GM12878 (cell line): ENCODE data around the gene SPDYE4. TPM values are rescaled to one million over a fixed set of nuclear protein-coding genes. Genes with fewer than 3 reads are reported as not detected.

ENCODE experiments used
- ATAC-seq: fragments of 200-7000 bp; cut with Tn5 transposase; 3 replicates; pipeline ENCODE4 v1.9.1; 2020; ENCODE audit warnings: mild to moderate bottlenecking, moderate library complexity
- BruUV-seq: library from RNA; stranded (reverse); fragments of 400-500 nt; replicated peaks from 2 replicates; lab custom pipeline; 2021; lab: Mats Ljungman, UMichigan
- CTCF ChIA-PET: fragments of 300-600 bp; sonication (Branson Sonifier 250); formaldehyde crosslinking; extraction: SDS; loops from one replicate; lab custom pipeline; 2021; ENCODE audit warnings: inconsistent platforms; lab: Yijun Ruan, JAX
- POLR2A ChIA-PET: fragments of 350-600 bp; formaldehyde crosslinking; extraction: SDS; loops from one replicate; lab custom pipeline; 2021; ENCODE audit warnings: inconsistent platforms; lab: Charles Lee
- RAD21 ChIA-PET: fragments of 300-600 bp; sonication (Branson Sonifier 250); formaldehyde crosslinking; loops from one replicate; lab custom pipeline; 2023; ENCODE audit warnings: antibody characterized with exemption; ENCODE audit not compliant: unreplicated experiment; lab: Charles Lee
- SMC1A ChIA-PET: fragments of 300-600 bp; sonication (Branson Sonifier 250); formaldehyde crosslinking; loops from one replicate; lab custom pipeline; 2023; ENCODE audit not compliant: unreplicated experiment, uncharacterized antibody; lab: Charles Lee
- DNase-seq: peaks from one replicate; pipeline ENCODE4 v3.0.0-alpha.2; 2011; ENCODE audit warnings: low read depth, low spot score
- FAIRE-seq: peaks from 3 replicates; lab custom pipeline; 2011; peaks lifted over from hg19 to GRCh38; lab: Jason Lieb, UNC
- H2AFZ ChIP-seq: 2 replicates; pipeline ENCODE4 v1.6.0; 2011; ENCODE audit warnings: low read depth, low read length, control low read depth; ENCODE audit not compliant: control insufficient read depth
- H3K27ac ChIP-seq: 2 replicates; pipeline ENCODE4 v1.5.1; 2011; ENCODE audit warnings: control low read depth; ENCODE audit not compliant: control insufficient read depth, insufficient read depth
- H3K27me3 ChIP-seq, 2 experiments: replicated peaks in 1 of 2; 2 replicates each; pipeline versions ENCODE4 v1.6.0 to v1.6.1; 2011; ENCODE audit warnings: low read length in 1 of 2; ENCODE audit not compliant: control insufficient read depth in 2 of 2, insufficient read depth in 2 of 2
- H3K36me3 ChIP-seq, 2 experiments: 2 replicates each; pipeline ENCODE4 v1.5.1; 2011; ENCODE audit warnings: low read length in 1 of 2; ENCODE audit not compliant: control insufficient read depth in 2 of 2, insufficient read depth in 2 of 2
- H3K4me1 ChIP-seq: 2 replicates; pipeline ENCODE4 v1.6.1; 2011; ENCODE audit warnings: mild to moderate bottlenecking, low read length, moderate library complexity, mixed read lengths; ENCODE audit not compliant: control insufficient read depth, insufficient read depth
- H3K4me2 ChIP-seq: 2 replicates; pipeline ENCODE4 v1.6.0; 2011; ENCODE audit warnings: control low read depth; ENCODE audit not compliant: control insufficient read depth, insufficient read depth
- H3K4me3 ChIP-seq: fragments of 200-600 bp; sonication (generic); 2 replicates; pipeline ENCODE4 v1.5.1; 2016
- H3K79me2 ChIP-seq: 2 replicates; pipeline ENCODE4 v1.6.0; 2011; ENCODE audit warnings: low read length; ENCODE audit not compliant: control insufficient read depth, insufficient read depth
- H3K9ac ChIP-seq: 2 replicates; pipeline ENCODE4 v1.8.0; 2011; ENCODE audit warnings: low read length, control low read depth, mixed read lengths; ENCODE audit not compliant: control insufficient read depth, insufficient read depth
- H3K9me3 ChIP-seq: replicated peaks from 3 replicates; pipeline ENCODE4 v1.5.1; 2011; ENCODE audit warnings: mild to moderate bottlenecking, low read length; ENCODE audit not compliant: control insufficient read depth, insufficient read depth
- H4K20me1 ChIP-seq: 2 replicates; pipeline ENCODE4 v1.6.0; 2011; ENCODE audit not compliant: control insufficient read depth, insufficient read depth
- BHLHE40 ChIP-seq, 2 experiments: fragments of 450-650 bp in 1 of 2; IDR thresholded peaks; 2 replicates each; pipeline ENCODE4 v1.6.1; 2011 to 2017; ENCODE audit warnings: low read depth in 2 of 2, borderline replicate concordance in 1 of 2, improper control_type of control experiment in 1 of 2, low read length in 1 of 2, mild to moderate bottlenecking in 1 of 2
- BRCA1 ChIP-seq: IDR thresholded peaks from 2 replicates; pipeline ENCODE4 v1.6.1; 2011; ENCODE audit warnings: low read depth, low read length, improper control_type of control experiment
- DPF2 ChIP-seq: fragments of 450-650 bp; IDR thresholded peaks from 2 replicates; pipeline ENCODE4 v1.6.1; 2017; ENCODE audit warnings: mild to moderate bottlenecking
- EZH2 ChIP-seq: IDR thresholded peaks from 2 replicates; pipeline ENCODE4 v1.6.1; 2012; ENCODE audit warnings: low read depth, mild to moderate bottlenecking, control low read depth, inconsistent platforms, low read length, borderline replicate concordance; ENCODE audit not compliant: control insufficient read depth
- KLF5 ChIP-seq: fragments of 450-650 bp; IDR thresholded peaks from 2 replicates; pipeline ENCODE4 v1.6.1; 2014; ENCODE audit warnings: mild to moderate bottlenecking; ENCODE audit not compliant: partially characterized antibody
- MEF2B ChIP-seq: fragments of 450-650 bp; IDR thresholded peaks from 2 replicates; pipeline ENCODE4 v1.6.1; 2018; ENCODE audit warnings: mild to moderate bottlenecking, moderate library complexity; ENCODE audit not compliant: partially characterized antibody, poor library complexity, severe bottlenecking
- NR2F1 ChIP-seq: fragments of 450-650 bp; conservative IDR thresholded peaks from 2 replicates; pipeline ENCODE4 v1.6.1; 2017; ENCODE audit warnings: mild to moderate bottlenecking
- SP1 ChIP-seq: IDR thresholded peaks from one replicate; pipeline ENCODE4 v1.6.1; 2011; ENCODE audit warnings: low read depth, low read length
- ZNF24 ChIP-seq: fragments of 450-650 bp; IDR thresholded peaks from 2 replicates; pipeline ENCODE4 v1.6.1; 2017; ENCODE audit warnings: antibody characterized with exemption, mild to moderate bottlenecking
- WGBS: methylation state at CpG from one replicate; pipeline ENCODE4 v1.1.6; 2016; ENCODE audit warnings: low lambda C conversion rate; ENCODE audit not compliant: insufficient replicate concordance, insufficient coverage; ENCODE audit errors: missing lambda C conversion rate; 5-methylcytosine and 5-hydroxymethylcytosine counted together
- in situ Hi-C: fragments of 300-500 bp; cut with MboI; formaldehyde crosslinking; loops from 9 replicates; pipeline ENCODE4 v1.14.3; 2018; ENCODE audit warnings: mixed read lengths
- intact Hi-C: fragments of 100-400 bp; cut with micrococcal nuclease; formaldehyde crosslinking; loops from one replicate; pipeline ENCODE4 v1.14.2; 2022; ENCODE audit not compliant: unreplicated experiment
- polyA plus RNA-seq, 11 experiments: library from polyadenylated mRNA; depleted of rRNA in 4 of 11; unstranded in 6 of 11; stranded (reverse) in 5 of 11; fragments of >200 nt; fragmentation: Nextera tagmentation in 4 of 11; fragmentation: Illumina TruSeq in 1 of 11; extraction: Ambion mirVana in 4 of 11; extraction: Trizol in 1 of 11; gene quantifications; 1 replicate in 1 of 11; 2 replicates in 10 of 11; pipeline versions ENCODE4 v1.2.1 to v1.2.3, GENCODE V29; 2011 to 2016; ENCODE audit warnings: inconsistent platforms in 2 of 11, missing spikeins in 2 of 11, low read depth in 1 of 11
- total RNA-seq, 4 experiments: library from RNA; depleted of rRNA in 3 of 4; stranded (reverse); fragments of >200 nt in 3 of 4; fragmentation: Illumina TruSeq in 1 of 4; extraction: Trizol in 1 of 4; gene quantifications; 2 replicates each; pipeline versions ENCODE4 v1.2.1 to v1.2.3, GENCODE V29; 2013 to 2021
- TF ChIP-seq, protein P1 (sequence below): IDR thresholded peaks from 2 replicates; pipeline ENCODE4 v1.6.1; 2012; ENCODE audit warnings: mild to moderate bottlenecking, low read depth, low read length
- TF ChIP-seq, protein P2 (sequence below): fragments of 450-650 bp; IDR thresholded peaks from 2 replicates; pipeline ENCODE4 v1.6.1; 2017; ENCODE audit warnings: antibody characterized with exemption, mild to moderate bottlenecking, moderate library complexity
- TF ChIP-seq, protein P3 (sequence below): IDR thresholded peaks from 2 replicates; pipeline ENCODE4 v1.6.1; 2011; ENCODE audit warnings: low read depth, mild to moderate bottlenecking, low read length, moderate library complexity, borderline replicate concordance; ENCODE audit errors: extremely low read depth

SPDYE4 gene
- total and polyA plus RNA-seq, 10 of the 15 experiments (the other 5 are each of a cell fraction or from before 2014, with no cell fraction given), result 0.07 to 0.18 TPM; not detected in 8

DNA sequence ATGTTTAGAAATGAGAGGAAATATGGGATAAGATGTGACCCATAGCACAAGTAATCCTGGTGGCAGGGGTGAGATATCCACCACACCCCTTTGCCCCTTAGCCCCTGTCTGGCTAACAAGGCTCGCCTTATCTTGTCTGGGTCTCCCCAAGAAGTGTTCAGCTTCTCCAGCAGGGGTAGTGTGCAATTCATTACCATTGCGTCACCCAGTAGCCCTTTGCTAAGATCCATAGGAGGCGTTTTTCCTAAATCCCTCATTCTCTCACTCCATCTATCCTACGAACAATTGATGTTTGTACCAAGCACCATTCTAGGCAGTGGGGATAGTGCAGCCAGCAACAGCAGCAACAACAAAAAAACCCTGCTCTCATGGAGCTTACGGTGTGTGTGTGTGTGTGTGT lies 44.5 kb downstream of the SPDYE4 start:
- no peak overlapping the region for H3K27ac ChIP-seq
- H3K27me3 ChIP-seq, result peaks cover 0 to 3% of the 10 kb centered on the region in 2 experiments; a peak in 1 of 4 replicates
- no peak overlapping the region for H3K4me3 ChIP-seq
- POLR2A ChIA-PET, result no interaction called here
- H4K20me1 ChIP-seq, result no peaks in the 10 kb centered on the region
- H3K36me3 ChIP-seq, result no peaks in the 10 kb centered on the region
- no peaks in the 10 kb centered on the region for H3K4me1 ChIP-seq
- H3K9ac ChIP-seq, result no peak overlapping the region
- no peak overlapping the region for H3K4me2 ChIP-seq
- intact Hi-C loops, result no loop called here
- RAD21 ChIA-PET, result no interaction called here
- SMC1A ChIA-PET, result interaction anchor here (1.2 kb wide), 1 partner anchor 8 kb away, joined by 3 read pairs; no protein-coding TSS in a partner anchor
- no TSS peak for BruUV-seq
- in situ Hi-C loops, result no loop called here
- no peak for TF ChIP-seq BHLHE40 (IDR thresholded peaks at IDR 0.05; ENCODE audit: borderline replicate concordance in 1 of 2, low read depth in 2 of 2, low read length in 1 of 2)
- TF ChIP-seq KLF5, result no peak
- no peak for TF ChIP-seq MEF2B
- TF ChIP-seq NR2F1, result no peak
- no peak for TF ChIP-seq SP1
- no peak for TF ChIP-seq ZNF24
- no peak for TF ChIP-seq EZH2
- TF ChIP-seq, protein P1, sequence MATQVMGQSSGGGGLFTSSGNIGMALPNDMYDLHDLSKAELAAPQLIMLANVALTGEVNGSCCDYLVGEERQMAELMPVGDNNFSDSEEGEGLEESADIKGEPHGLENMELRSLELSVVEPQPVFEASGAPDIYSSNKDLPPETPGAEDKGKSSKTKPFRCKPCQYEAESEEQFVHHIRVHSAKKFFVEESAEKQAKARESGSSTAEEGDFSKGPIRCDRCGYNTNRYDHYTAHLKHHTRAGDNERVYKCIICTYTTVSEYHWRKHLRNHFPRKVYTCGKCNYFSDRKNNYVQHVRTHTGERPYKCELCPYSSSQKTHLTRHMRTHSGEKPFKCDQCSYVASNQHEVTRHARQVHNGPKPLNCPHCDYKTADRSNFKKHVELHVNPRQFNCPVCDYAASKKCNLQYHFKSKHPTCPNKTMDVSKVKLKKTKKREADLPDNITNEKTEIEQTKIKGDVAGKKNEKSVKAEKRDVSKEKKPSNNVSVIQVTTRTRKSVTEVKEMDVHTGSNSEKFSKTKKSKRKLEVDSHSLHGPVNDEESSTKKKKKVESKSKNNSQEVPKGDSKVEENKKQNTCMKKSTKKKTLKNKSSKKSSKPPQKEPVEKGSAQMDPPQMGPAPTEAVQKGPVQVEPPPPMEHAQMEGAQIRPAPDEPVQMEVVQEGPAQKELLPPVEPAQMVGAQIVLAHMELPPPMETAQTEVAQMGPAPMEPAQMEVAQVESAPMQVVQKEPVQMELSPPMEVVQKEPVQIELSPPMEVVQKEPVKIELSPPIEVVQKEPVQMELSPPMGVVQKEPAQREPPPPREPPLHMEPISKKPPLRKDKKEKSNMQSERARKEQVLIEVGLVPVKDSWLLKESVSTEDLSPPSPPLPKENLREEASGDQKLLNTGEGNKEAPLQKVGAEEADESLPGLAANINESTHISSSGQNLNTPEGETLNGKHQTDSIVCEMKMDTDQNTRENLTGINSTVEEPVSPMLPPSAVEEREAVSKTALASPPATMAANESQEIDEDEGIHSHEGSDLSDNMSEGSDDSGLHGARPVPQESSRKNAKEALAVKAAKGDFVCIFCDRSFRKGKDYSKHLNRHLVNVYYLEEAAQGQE, result no peak
- TF ChIP-seq, protein P2, sequence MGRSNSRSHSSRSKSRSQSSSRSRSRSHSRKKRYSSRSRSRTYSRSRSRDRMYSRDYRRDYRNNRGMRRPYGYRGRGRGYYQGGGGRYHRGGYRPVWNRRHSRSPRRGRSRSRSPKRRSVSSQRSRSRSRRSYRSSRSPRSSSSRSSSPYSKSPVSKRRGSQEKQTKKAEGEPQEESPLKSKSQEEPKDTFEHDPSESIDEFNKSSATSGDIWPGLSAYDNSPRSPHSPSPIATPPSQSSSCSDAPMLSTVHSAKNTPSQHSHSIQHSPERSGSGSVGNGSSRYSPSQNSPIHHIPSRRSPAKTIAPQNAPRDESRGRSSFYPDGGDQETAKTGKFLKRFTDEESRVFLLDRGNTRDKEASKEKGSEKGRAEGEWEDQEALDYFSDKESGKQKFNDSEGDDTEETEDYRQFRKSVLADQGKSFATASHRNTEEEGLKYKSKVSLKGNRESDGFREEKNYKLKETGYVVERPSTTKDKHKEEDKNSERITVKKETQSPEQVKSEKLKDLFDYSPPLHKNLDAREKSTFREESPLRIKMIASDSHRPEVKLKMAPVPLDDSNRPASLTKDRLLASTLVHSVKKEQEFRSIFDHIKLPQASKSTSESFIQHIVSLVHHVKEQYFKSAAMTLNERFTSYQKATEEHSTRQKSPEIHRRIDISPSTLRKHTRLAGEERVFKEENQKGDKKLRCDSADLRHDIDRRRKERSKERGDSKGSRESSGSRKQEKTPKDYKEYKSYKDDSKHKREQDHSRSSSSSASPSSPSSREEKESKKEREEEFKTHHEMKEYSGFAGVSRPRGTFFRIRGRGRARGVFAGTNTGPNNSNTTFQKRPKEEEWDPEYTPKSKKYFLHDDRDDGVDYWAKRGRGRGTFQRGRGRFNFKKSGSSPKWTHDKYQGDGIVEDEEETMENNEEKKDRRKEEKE, result no peak
- TF ChIP-seq, protein P3, sequence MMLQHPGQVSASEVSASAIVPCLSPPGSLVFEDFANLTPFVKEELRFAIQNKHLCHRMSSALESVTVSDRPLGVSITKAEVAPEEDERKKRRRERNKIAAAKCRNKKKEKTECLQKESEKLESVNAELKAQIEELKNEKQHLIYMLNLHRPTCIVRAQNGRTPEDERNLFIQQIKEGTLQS, result no peak
- no peak for TF ChIP-seq DPF2
- no peak for TF ChIP-seq BRCA1
- TF ChIP-seq, all 136 proteins: peak for 0
- ATAC-seq (no peak), DNase-seq (no peak), FAIRE-seq (no peak)
- H2AFZ ChIP-seq, result no peak overlapping the region
- H3K79me2 ChIP-seq, result no peaks in the 10 kb centered on the region
- no peaks in the 10 kb centered on the region; the same call in 2 of the 3 replicates for H3K9me3 ChIP-seq
- CTCF ChIA-PET, result no interaction called here
- 50% methylated on average over 5 of the region's 5 CpGs for WGBS
